Activated B cell treated with CpG ODN at 0.5 μM for 24 hours (primary cell): Measurements from ENCODE around the gene HMGB2. TPM values are rescaled to one million over a fixed set of nuclear protein-coding genes. Genes with fewer than 3 reads are reported as not detected.
A peak's percentile ranks its signal among the peaks of the same experiment; 100 is the strongest.

Source experiments
- ATAC-seq: fragments of 200-7000 bp; cut with Tn5 transposase; one replicate; pipeline ENCODE4 v1.10.0; 2021; ENCODE audit warnings: low read depth, mild to moderate bottlenecking, moderate library complexity
- CTCF ChIA-PET: fragments of 350-600 bp; sonication (Branson Sonifier 250); formaldehyde crosslinking; loops from one replicate; lab custom pipeline; 2021; ENCODE audit warnings: antibody characterized with exemption; lab: Charles Lee
- POLR2A ChIA-PET: fragments of 350-600 bp; sonication (Branson Sonifier 250); formaldehyde crosslinking; loops from one replicate; lab custom pipeline; 2021; ENCODE audit warnings: antibody characterized with exemption; lab: Charles Lee
- DNase-seq: peaks from one replicate; pipeline ENCODE4 v3.0.0; 2022
- H3K27ac Mint-ChIP-seq: one replicate; pipeline ENCODE4 v1.8.0; 2020; ENCODE audit warnings: mixed read lengths
- H3K27me3 Mint-ChIP-seq: one replicate; pipeline ENCODE4 v1.8.0; 2021; ENCODE audit warnings: mixed read lengths
- H3K36me3 Mint-ChIP-seq: one replicate; pipeline ENCODE4 v1.8.0; 2021; ENCODE audit warnings: low read depth, mixed read lengths
- H3K4me1 Mint-ChIP-seq: one replicate; pipeline ENCODE4 v1.8.0; 2021; ENCODE audit warnings: mixed read lengths
- H3K4me3 Mint-ChIP-seq: one replicate; pipeline ENCODE4 v1.8.0; 2020; ENCODE audit warnings: mild to moderate bottlenecking, mixed read lengths
- H3K9me3 Mint-ChIP-seq: one replicate; pipeline ENCODE4 v1.8.0; 2020; ENCODE audit warnings: mixed read lengths
- intact Hi-C: fragments of 100-400 bp; cut with micrococcal nuclease; formaldehyde crosslinking; loops from one replicate; pipeline ENCODE4 v1.15.1; 2024
- total RNA-seq: library from RNA; stranded (reverse); gene quantifications from 2 replicates; pipeline ENCODE4 v1.2.3, GENCODE V29; 2022
- TF ChIP-seq, protein P1 (sequence below): fragments of 200-600 bp; IDR thresholded peaks from one replicate; pipeline ENCODE4 v1.8.0; 2022; ENCODE audit warnings: antibody characterized with exemption, mild to moderate bottlenecking

Gene HMGB2
- total RNA-seq, 1 donor from 2014 or later: 63.2 TPM

DNA sequence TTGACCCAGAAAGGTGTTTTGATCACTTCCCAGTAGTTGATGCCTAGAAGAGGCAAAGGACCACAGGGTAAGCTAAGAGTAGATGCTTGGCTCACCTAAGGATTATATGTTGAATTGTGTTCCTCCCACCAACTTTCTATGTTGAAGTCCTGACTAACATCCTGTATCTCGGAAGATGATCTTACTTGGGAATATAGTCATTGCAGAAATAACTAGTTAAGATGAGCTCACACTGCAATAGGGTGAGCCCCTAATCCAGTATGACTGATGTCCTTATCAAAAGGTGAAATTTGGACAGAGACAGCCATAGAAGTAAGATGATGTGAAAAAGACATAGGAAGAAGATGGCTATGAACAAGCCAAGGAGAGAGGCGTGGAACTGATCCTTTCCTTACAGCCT lies 3.3 kb upstream of the HMGB2 start:
- TF ChIP-seq, protein P1, sequence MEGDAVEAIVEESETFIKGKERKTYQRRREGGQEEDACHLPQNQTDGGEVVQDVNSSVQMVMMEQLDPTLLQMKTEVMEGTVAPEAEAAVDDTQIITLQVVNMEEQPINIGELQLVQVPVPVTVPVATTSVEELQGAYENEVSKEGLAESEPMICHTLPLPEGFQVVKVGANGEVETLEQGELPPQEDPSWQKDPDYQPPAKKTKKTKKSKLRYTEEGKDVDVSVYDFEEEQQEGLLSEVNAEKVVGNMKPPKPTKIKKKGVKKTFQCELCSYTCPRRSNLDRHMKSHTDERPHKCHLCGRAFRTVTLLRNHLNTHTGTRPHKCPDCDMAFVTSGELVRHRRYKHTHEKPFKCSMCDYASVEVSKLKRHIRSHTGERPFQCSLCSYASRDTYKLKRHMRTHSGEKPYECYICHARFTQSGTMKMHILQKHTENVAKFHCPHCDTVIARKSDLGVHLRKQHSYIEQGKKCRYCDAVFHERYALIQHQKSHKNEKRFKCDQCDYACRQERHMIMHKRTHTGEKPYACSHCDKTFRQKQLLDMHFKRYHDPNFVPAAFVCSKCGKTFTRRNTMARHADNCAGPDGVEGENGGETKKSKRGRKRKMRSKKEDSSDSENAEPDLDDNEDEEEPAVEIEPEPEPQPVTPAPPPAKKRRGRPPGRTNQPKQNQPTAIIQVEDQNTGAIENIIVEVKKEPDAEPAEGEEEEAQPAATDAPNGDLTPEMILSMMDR: no peak
- no peak overlapping the region for H3K27ac Mint-ChIP-seq
- H3K27me3 Mint-ChIP-seq: no peaks in the 10 kb centered on the region
- no peak for ATAC-seq
- ChIA-PET CTCF (no interaction called here), POLR2A (no interaction called here)
- peaks cover 18% of the 10 kb centered on the region for H3K4me1 Mint-ChIP-seq
- peaks cover 20% of the 10 kb centered on the region for H3K36me3 Mint-ChIP-seq
- no peak for DNase-seq
- no peaks in the 10 kb centered on the region for H3K9me3 Mint-ChIP-seq
- intact Hi-C loops: no loop called here
- no peak overlapping the region for H3K4me3 Mint-ChIP-seq

DNA sequence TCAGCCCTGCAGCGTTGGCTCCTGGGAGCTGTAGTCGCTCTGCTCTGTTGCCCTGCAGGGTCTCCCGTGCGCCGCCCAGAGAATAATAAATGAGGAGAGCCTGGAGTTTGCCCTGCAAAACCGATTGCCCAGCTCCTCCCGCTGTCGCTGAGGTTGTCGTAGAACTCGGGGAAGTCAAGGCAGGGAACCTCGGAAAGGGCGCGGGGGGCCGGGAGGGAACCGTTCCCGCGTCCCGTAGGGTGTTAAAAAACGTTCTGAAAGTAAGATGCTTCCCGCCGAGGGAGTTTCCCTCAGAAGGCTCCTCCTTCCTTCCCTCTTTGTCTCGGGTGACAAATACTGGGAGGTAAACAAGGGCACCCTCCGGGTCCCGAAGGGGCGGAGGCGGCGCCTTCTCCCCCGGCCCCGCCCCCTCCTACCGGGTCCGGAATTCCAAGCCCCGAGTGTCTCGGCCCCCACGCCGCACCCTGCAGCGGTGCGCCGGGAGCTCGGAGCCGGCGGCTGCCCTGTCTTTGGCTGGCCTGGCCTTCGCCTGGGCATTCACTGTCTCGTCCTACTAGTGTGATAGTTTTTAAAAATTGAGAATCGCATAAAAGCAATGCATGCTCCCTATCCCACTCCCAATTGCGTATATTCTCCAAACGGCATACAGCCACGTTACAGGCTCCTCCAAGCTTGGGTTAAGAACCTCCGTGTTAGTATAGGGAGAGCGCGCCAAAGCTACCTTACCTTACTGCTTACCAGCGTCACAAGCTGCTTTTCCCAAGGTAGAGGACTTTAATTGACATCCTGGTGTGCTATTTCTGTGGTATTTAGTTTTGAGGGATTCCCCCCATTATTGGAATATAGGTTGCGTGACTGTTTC lies 964 bp upstream of the HMGB2 start:
- Mint-ChIP-seq H3K27me3 (no peaks in the 10 kb centered on the region), H3K9me3 (no peaks in the 10 kb centered on the region), H3K4me3 (peak overlapping the region; percentile 96), H3K4me1 (peaks cover 25% of the 10 kb centered on the region), H3K27ac (peak overlapping the region; percentile 98), H3K36me3 (peaks cover 35% of the 10 kb centered on the region)
- ChIA-PET CTCF (interaction anchor here (1.2 kb wide), 1 partner anchor 321 kb away, joined by 4 read pairs; no protein-coding TSS in a partner anchor), POLR2A (interaction anchor here (0.7 to 6.6 kb wide), 12 partner anchors 10 to 949 kb away, joined by 3 to 270 read pairs (median 9); partner anchors contain the start of genes CEP44, FBXO8, GALNT7 and SAP30)
- no peak for ATAC-seq
- TF ChIP-seq, protein P1: no peak
- DNase-seq: no peak
- intact Hi-C loops: loop anchor here (1.0 to 5.0 kb wide), 5 partner anchors 35 to 947 kb away; partner anchors contain the start of genes CEP44, FBXO8, GALNT7 and SAP30

DNA sequence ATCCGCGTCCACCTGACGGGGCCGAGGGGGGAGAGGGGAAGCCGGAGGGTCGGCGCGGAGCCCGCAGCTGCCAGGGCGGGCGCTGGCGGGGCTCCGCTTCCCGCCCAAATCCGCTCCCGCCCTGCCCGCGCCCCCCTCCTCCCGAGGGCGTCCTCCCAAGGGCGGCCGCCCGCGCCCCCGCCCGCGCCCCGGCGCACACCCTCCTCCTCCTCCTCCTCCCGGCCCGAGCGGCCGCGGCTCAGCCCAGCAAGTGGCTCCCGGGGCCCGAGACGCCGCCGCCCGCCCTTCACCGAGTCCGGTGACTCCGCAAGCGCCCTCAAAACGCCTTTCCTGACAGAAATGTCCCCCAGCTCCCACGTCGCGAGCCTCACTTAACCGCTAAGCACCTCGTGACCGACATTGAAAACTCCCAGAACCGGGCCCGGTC lies 487 bp downstream of the HMGB2 start:
- peaks cover 25% of the 10 kb centered on the region for H3K4me1 Mint-ChIP-seq
- H3K27me3 Mint-ChIP-seq: no peaks in the 10 kb centered on the region
- TF ChIP-seq, protein P1: no peak
- ChIA-PET CTCF (interaction anchor here (2.3 kb wide), 1 partner anchor 14 kb away, joined by 9 read pairs; no protein-coding TSS in a partner anchor), POLR2A (interaction anchor here (1.0 to 6.6 kb wide), 11 partner anchors 9 to 950 kb away, joined by 3 to 270 read pairs (median 11); partner anchors contain the start of genes CEP44, FBXO8, GALNT7 and SAP30)
- H3K36me3 Mint-ChIP-seq: peaks cover 40% of the 10 kb centered on the region
- no peaks in the 10 kb centered on the region for H3K9me3 Mint-ChIP-seq
- peak overlapping the region; percentile 98 for H3K27ac Mint-ChIP-seq
- ATAC-seq: no peak
- intact Hi-C loops: loop anchor here (1.0 to 5.0 kb wide), 5 partner anchors 37 to 949 kb away; partner anchors contain the start of genes CEP44, FBXO8, GALNT7 and SAP30
- H3K4me3 Mint-ChIP-seq: peak overlapping the region; percentile 96
- no peak for DNase-seq

DNA sequence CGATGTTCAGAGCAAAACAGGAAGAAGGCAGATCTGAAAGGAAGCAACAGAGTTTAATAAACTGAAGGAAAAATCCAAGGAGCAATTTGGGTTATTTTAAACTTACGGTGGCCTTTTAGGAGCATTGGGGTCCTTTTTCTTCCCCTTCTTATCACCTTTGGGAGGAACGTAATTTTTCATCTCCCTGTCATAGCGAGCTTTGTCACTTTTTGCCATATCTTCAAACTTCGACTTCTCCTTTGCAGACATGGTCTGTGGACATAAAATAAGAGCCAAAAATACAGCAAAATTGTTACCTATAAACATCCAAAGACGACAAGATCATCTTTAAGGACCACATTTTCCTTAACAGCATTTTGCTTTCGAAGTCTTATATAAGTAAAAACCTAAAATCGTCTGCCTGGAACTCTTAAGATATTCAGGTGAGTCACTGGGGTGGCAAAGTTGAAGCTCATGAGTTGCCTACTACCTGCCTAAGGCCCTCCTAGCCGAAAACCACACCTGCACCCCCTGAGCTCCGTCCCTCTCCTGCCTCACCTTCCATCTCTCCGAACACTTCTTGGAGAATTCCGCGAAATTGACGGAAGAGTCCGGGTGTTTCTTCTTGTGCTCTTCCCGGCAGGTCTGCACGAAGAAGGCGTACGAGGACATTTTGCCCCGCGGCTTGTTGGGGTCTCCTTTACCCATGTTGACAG lies 1.0 kb downstream of the HMGB2 start:
- Mint-ChIP-seq H3K9me3 (no peaks in the 10 kb centered on the region), H3K27ac (peak overlapping the region; percentile 91), H3K27me3 (no peaks in the 10 kb centered on the region), H3K4me1 (peaks cover 25% of the 10 kb centered on the region), H3K36me3 (peaks cover 40% of the 10 kb centered on the region), H3K4me3 (peak overlapping the region; percentile 96)
- ATAC-seq (no peak), DNase-seq (no peak)
- ChIA-PET CTCF (interaction anchor here (2.3 kb wide), 1 partner anchor 14 kb away, joined by 9 read pairs; no protein-coding TSS in a partner anchor), POLR2A (interaction anchor here (0.8 to 6.6 kb wide), 8 partner anchors 8 to 951 kb away, joined by 3 to 270 read pairs (median 14); partner anchors contain the start of genes CEP44, FBXO8, GALNT7 and SAP30)
- TF ChIP-seq, protein P1: no peak
- intact Hi-C loops: loop anchor here (5.0 kb wide), 2 partner anchors 174 to 949 kb away; partner anchors contain the start of genes CEP44 and FBXO8
